SH-SY5Y (cell line): ENCODE measurements around the gene PID1.

Source experiments
- GATA2 ChIP-seq: IDR thresholded peaks from 2 replicates; pipeline ENCODE4 v1.6.1; 2011; ENCODE audit warnings: mild to moderate bottlenecking, low read depth, low read length
- GATA3 ChIP-seq: IDR thresholded peaks from 2 replicates; pipeline ENCODE4 v1.6.1; 2011; ENCODE audit warnings: low read depth, mild to moderate bottlenecking, low read length, moderate library complexity

Gene PID1

DNA sequence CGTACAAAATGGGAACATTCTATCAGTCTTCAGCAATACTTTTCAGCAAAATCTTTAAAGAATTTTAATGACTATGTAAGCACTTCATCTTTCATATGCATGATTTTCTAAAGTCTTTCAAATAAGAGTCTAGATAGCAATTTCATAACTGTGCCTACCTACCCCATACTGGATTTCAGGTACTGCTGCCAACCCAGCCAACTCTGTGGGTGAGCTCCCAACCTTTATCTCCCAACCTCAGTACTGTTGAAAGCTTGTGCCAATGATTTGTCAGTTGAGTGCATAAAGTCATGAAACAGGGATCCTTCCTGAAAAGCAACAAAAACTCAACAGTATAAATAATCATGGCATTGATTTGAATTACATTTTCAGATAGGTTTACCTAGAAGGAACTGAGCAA, 296.9 kb downstream of the PID1 start:
- TF ChIP-seq GATA3 (no peak), GATA2 (no peak)
